GM18873 (cell line): Measurements from ENCODE around the gene BRD8.

Source experiments
- ATAC-seq: cut with Tn5 transposase; IDR thresholded peaks from one replicate; pipeline ENCODE4 v1.9.1; 2021; ENCODE audit warnings: mild to moderate bottlenecking, moderate library complexity, moderate number of reproducible peaks; ENCODE audit not compliant: unreplicated experiment, low FRiP score

The BRD8 gene

DNA sequence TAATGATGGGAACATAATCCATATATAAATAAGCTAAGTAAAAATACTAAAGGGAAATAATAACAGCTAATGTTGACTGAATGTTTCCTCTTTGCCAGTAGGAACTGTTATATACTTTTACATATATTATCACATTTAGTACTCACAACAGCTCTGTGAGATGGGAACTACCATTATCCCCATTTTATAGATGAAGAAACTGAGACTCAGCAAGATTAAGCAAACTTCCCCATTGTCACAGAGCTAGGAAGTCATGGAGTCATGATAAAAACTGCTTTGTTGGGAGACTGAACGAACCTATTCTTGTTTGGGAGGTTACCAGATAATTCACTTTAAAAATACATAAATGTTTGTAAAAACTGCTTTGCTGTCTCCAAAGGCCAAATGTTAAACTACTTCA lies 71.2 kb downstream of the BRD8 start:
- no peak for ATAC-seq

DNA sequence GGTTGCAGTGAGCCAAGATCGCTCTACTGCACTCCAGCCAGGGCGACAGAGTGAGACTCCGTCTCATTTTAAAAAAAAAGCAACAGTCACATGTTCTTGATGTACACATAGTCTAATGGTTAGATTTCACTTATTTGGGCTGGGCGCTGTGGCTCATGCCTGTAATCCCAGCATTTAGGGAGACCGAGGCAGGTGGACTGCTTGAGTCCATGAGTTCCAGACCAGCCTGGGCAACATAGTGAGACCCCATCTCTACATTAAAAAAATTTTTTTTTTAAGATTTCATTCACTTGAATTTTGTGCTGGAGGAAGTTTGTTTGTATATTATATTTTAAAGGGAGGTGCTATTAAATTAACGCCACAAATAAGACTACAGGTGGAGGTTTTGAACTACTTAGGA lies 72.7 kb downstream of the BRD8 start:
- no peak for ATAC-seq

- ATAC-seq, result no peak
Measured at GRCh38 chr5:138103319-138103637, 75.2 kb downstream of the BRD8 start.

GRCh38 chr5:138102454-138103318 lies 75.7 kb downstream of the BRD8 start:
- ATAC-seq, result no peak

GRCh38 chr5:138096997-138097828 lies 81.2 kb downstream of the BRD8 start:
- no peak for ATAC-seq

- no peak for ATAC-seq
Measured at GRCh38 chr5:138096363-138096762, 82.1 kb downstream of the BRD8 start.

DNA sequence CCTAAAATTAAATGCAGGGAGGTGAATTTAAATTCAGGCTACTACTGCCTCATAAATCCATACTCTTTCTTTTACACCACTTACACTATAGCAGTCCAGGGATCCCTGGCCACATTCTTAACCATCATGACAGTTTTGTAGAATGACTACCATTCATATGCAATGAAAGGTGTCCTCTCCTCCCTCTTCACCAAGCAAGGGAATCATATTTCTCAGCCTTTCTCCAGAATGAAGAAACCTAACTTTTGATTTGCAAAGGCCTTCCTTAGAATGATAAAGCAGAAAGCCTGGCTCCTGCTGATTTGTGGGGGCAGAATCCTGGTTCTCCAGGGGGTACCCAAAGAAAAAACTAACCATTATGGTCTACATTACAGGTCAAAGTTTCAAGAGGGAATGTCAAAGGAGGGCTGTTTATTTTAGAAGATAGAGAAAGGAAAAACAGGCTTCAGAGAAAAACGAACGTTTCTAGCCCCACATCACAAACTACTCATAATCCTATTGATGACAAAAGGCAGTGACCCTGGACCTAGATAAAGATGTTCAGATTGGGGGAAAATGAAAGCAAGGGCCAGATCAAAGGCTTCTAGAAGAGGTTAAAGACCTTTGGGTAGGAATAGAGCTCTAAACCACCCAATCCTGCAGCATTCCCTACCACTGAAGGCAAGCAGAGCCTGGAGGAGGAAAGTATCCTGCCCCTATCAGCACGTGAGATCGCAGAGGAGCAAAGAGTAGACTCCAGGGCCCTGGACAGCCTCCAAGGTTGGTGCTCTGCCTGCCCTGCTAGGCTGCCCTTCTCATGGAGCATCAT lies 83.1 kb downstream of the BRD8 start:
- ATAC-seq, result no peak

- no peak for ATAC-seq
Measured at GRCh38 chr5:138093036-138093435, 85.4 kb downstream of the BRD8 start.

DNA sequence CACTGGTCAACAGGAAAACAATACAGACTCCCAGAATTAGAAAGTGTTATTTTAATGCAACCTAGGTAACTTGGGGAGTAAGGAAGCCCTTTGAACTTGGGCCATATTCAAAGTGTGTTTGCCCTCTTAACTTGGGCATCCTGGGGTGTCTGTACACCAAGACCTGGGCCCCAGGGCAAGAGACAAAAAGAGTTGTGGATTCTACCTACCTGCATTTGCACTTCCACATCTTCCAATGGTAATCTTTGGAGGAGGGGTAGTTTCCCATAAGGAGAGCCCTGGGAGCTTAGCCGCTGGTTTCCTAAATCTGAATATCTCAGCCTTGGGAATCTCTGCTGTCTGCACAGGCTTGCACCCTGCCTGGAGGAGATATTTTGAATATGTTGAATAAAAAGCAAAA lies 86.1 kb downstream of the BRD8 start:
- ATAC-seq, result no peak

- ATAC-seq, result no peak
Measured at GRCh38 chr5:138091685-138092084, 86.7 kb downstream of the BRD8 start.
